H9 (cell line): ENCODE measurements around the gene PGR. TPM values are rescaled to one million over a fixed set of nuclear protein-coding genes. Genes with fewer than 3 reads are reported as not detected.

Source experiments
- DNase-seq: peaks from one replicate; pipeline ENCODE4 v3.0.0-alpha.2; 2017
- H2AFZ ChIP-seq: one replicate; pipeline ENCODE4 v1.6.1; 2013; ENCODE audit warnings: mild to moderate bottlenecking, low read length, control low read depth, moderate library complexity
- H2AK5ac ChIP-seq: 2 replicates; pipeline ENCODE4 v1.6.1; 2013; ENCODE audit warnings: low read length, control low read depth, mixed read lengths; ENCODE audit not compliant: insufficient read length
- H2BK120ac ChIP-seq: one replicate; pipeline ENCODE4 v1.6.1; 2013; ENCODE audit warnings: low read depth, mild to moderate bottlenecking, low read length, control low read depth, inconsistent platforms; ENCODE audit not compliant: poor library complexity, severe bottlenecking
- H2BK12ac ChIP-seq: 2 replicates; pipeline ENCODE4 v1.6.1; 2013; ENCODE audit warnings: low read length, control low read depth, mixed read lengths, low read depth; ENCODE audit not compliant: insufficient read length
- H2BK15ac ChIP-seq: 2 replicates; pipeline ENCODE4 v1.6.1; 2013; ENCODE audit warnings: low read depth, low read length, control low read depth
- H2BK20ac ChIP-seq: one replicate; pipeline ENCODE4 v1.6.1; 2013; ENCODE audit warnings: low read depth, mild to moderate bottlenecking, low read length, control low read depth, inconsistent platforms; ENCODE audit not compliant: poor library complexity, severe bottlenecking
- H2BK5ac ChIP-seq: 2 replicates; pipeline ENCODE4 v1.6.1; 2013; ENCODE audit warnings: low read length, control low read depth, mixed read lengths; ENCODE audit not compliant: insufficient read length
- H3K14ac ChIP-seq: 2 replicates; pipeline ENCODE4 v1.6.1; 2013; ENCODE audit warnings: low read length, control low read depth; ENCODE audit not compliant: insufficient read depth
- H3K18ac ChIP-seq: 2 replicates; pipeline ENCODE4 v1.6.1; 2013; ENCODE audit warnings: low read depth, mild to moderate bottlenecking, mixed read lengths, low read length, control low read depth; ENCODE audit not compliant: insufficient read length
- H3K23ac ChIP-seq: 2 replicates; pipeline ENCODE4 v1.6.1; 2013; ENCODE audit warnings: low read length, control low read depth, mixed read lengths, low read depth; ENCODE audit not compliant: insufficient read length
- H3K23me2 ChIP-seq: 2 replicates; pipeline ENCODE4 v1.6.1; 2013; ENCODE audit warnings: low read depth, mild to moderate bottlenecking, mixed read lengths, low read length, control low read depth; ENCODE audit not compliant: insufficient read length, poor library complexity, severe bottlenecking
- H3K27ac ChIP-seq: 2 replicates; pipeline ENCODE4 v1.5.1; 2013; ENCODE audit warnings: low read length, control low read depth, mixed read lengths, low read depth; ENCODE audit not compliant: insufficient read length
- H3K27me3 ChIP-seq: 2 replicates; pipeline ENCODE4 v1.6.1; 2013; ENCODE audit warnings: low read length, control low read depth, inconsistent platforms; ENCODE audit not compliant: insufficient read depth
- H3K4ac ChIP-seq: 2 replicates; pipeline ENCODE4 v1.6.1; 2013; ENCODE audit warnings: low read depth, mild to moderate bottlenecking, control low read depth, inconsistent platforms, low read length, moderate library complexity
- H3K4me1 ChIP-seq: 2 replicates; pipeline ENCODE4 v1.6.1; 2013; ENCODE audit warnings: low read length, control low read depth, inconsistent platforms; ENCODE audit not compliant: insufficient read depth
- H3K4me2 ChIP-seq: 2 replicates; pipeline ENCODE4 v1.6.1; 2013; ENCODE audit warnings: low read length, control low read depth, mixed read lengths; ENCODE audit not compliant: insufficient read length, insufficient read depth
- H3K56ac ChIP-seq: 2 replicates; pipeline ENCODE4 v1.6.1; 2013; ENCODE audit warnings: low read depth, mild to moderate bottlenecking, mixed read lengths, low read length, control low read depth; ENCODE audit not compliant: insufficient read length
- H3K79me1 ChIP-seq: 2 replicates; pipeline ENCODE4 v1.6.1; 2013; ENCODE audit warnings: low read depth, mild to moderate bottlenecking, moderate library complexity, low read length, control low read depth, inconsistent platforms; ENCODE audit not compliant: insufficient read depth, poor library complexity, severe bottlenecking
- H3K79me2 ChIP-seq: 2 replicates; pipeline ENCODE4 v1.6.1; 2013; ENCODE audit warnings: low read length, control low read depth, inconsistent platforms; ENCODE audit not compliant: insufficient read depth
- H3K9ac ChIP-seq: 2 replicates; pipeline ENCODE4 v1.6.1; 2013; ENCODE audit warnings: low read length, control low read depth, mixed read lengths; ENCODE audit not compliant: insufficient read length; ENCODE audit errors: extremely low read depth
- H3K9me3 ChIP-seq: one replicate; pipeline ENCODE4 v1.6.1; 2013; ENCODE audit warnings: low read depth, low read length, inconsistent platforms; ENCODE audit not compliant: control insufficient read depth
- H3T11ph ChIP-seq: one replicate; pipeline ENCODE4 v1.6.1; 2013; ENCODE audit warnings: mild to moderate bottlenecking, low read length, control low read depth, inconsistent platforms
- H4K20me1 ChIP-seq: one replicate; pipeline ENCODE4 v1.6.1; 2013; ENCODE audit not compliant: control insufficient read depth, insufficient read length, insufficient read depth
- H4K5ac ChIP-seq: 2 replicates; pipeline ENCODE4 v1.6.1; 2013; ENCODE audit warnings: low read depth, mild to moderate bottlenecking, mixed read lengths, low read length, control low read depth; ENCODE audit not compliant: insufficient read length
- H4K8ac ChIP-seq: replicated peaks from 2 replicates; pipeline ENCODE4 v1.6.1; 2013; ENCODE audit warnings: low read length, control low read depth, mixed read lengths, low read depth; ENCODE audit not compliant: insufficient read length
- H4K91ac ChIP-seq: 2 replicates; pipeline ENCODE4 v1.6.1; 2013; ENCODE audit warnings: low read depth, mild to moderate bottlenecking, moderate library complexity, mixed read lengths, low read length, control low read depth; ENCODE audit not compliant: insufficient read length
- H3K27ac Mint-ChIP-seq, 3 experiments: 2 replicates in 2 of 3; 3 replicates in 1 of 3; pipeline ENCODE4 v1.8.0; 2020 to 2021; ENCODE audit warnings: mixed read lengths in 3 of 3, mild to moderate bottlenecking in 1 of 3, moderate library complexity in 1 of 3
- H3K27me3 Mint-ChIP-seq: 2 replicates; pipeline ENCODE4 v1.8.0; 2021; ENCODE audit warnings: low read depth, mild to moderate bottlenecking, moderate library complexity, mixed read lengths
- H3K36me3 Mint-ChIP-seq, 3 experiments: 2 replicates in 2 of 3; 3 replicates in 1 of 3; pipeline ENCODE4 v1.8.0; 2020 to 2021; ENCODE audit warnings: low read depth in 3 of 3, mixed read lengths in 3 of 3; ENCODE audit not compliant: insufficient read depth in 1 of 3
- H3K4me1 Mint-ChIP-seq, 2 experiments: 2 replicates each; pipeline ENCODE4 v1.8.0; 2020; ENCODE audit warnings: mixed read lengths in 2 of 2
- H3K4me3 Mint-ChIP-seq, 2 experiments: 2 replicates in 1 of 2; 3 replicates in 1 of 2; pipeline ENCODE4 v1.8.0; 2020 to 2021; ENCODE audit warnings: mild to moderate bottlenecking in 2 of 2, mixed read lengths in 2 of 2, moderate library complexity in 1 of 2
- H3K9me3 Mint-ChIP-seq, 2 experiments: 2 replicates in 1 of 2; 3 replicates in 1 of 2; pipeline ENCODE4 v1.8.0; 2020; ENCODE audit warnings: mild to moderate bottlenecking in 2 of 2, mixed read lengths in 2 of 2, moderate library complexity in 1 of 2
- CTCF ChIP-seq: fragments of 200-600 bp; sonication (generic); conservative IDR thresholded peaks from 3 replicates; pipeline ENCODE4 v1.8.0; 2021; ENCODE audit warnings: antibody characterized with exemption, mild to moderate bottlenecking
- total RNA-seq: library from RNA; stranded (reverse); gene quantifications from 2 replicates; pipeline ENCODE4 v1.2.1, GENCODE V29; 2021

PGR gene
- total RNA-seq, 1 experiment from 2014 or later = 0.02 TPM

- Histone ChIP-seq H2AFZ (no peak overlapping the region), H3K23me2 (no peaks in the 10 kb centered on the region), H4K20me1 (no peaks in the 10 kb centered on the region), H3K4ac (no peak overlapping the region), H4K8ac (no peak overlapping the region), H4K5ac (no peak overlapping the region), H2BK120ac (no peak overlapping the region), H3K79me2 (no peaks in the 10 kb centered on the region), H2BK5ac (no peak overlapping the region), H3K4me1 (no peaks in the 10 kb centered on the region), H3K56ac (no peak overlapping the region), H2BK15ac (no peak overlapping the region), H3K27ac (no peak overlapping the region), H3T11ph (no peak overlapping the region), H3K9me3 (no peaks in the 10 kb centered on the region), H2BK20ac (no peak overlapping the region), H3K23ac (no peak overlapping the region), H2BK12ac (no peak overlapping the region), H3K27me3 (no peaks in the 10 kb centered on the region), H3K79me1 (no peaks in the 10 kb centered on the region), H3K18ac (no peak overlapping the region), H3K4me2 (no peak overlapping the region), H3K14ac (no peak overlapping the region), H4K91ac (no peak overlapping the region), H2AK5ac (no peak overlapping the region), H3K9ac (no peak overlapping the region)
- Mint-ChIP-seq H3K9me3 (no peaks in the 10 kb centered on the region), H3K27ac (no peak overlapping the region), H3K27me3 (no peaks in the 10 kb centered on the region), H3K36me3 (no peaks in the 10 kb centered on the region), H3K4me1 (peaks cover 0 to 4% of the 10 kb centered on the region in 2 experiments; a peak in 2 of 4 replicates), H3K4me3 (no peak overlapping the region)
- no peak for TF ChIP-seq CTCF
- DNase-seq = no peak
Observed at GRCh38 chr11:101032991-101033390, 96.6 kb downstream of the PGR start.
